ENCODE measurements around the gene FCN2. TPM values are rescaled to one million over a fixed set of nuclear protein-coding genes. Genes with fewer than 3 reads are reported as not detected.

FCN2 gene
- total RNA-seq, 6 experiments from 2014 or later: 46.6 to 116 (median 77.3) TPM

DNA sequence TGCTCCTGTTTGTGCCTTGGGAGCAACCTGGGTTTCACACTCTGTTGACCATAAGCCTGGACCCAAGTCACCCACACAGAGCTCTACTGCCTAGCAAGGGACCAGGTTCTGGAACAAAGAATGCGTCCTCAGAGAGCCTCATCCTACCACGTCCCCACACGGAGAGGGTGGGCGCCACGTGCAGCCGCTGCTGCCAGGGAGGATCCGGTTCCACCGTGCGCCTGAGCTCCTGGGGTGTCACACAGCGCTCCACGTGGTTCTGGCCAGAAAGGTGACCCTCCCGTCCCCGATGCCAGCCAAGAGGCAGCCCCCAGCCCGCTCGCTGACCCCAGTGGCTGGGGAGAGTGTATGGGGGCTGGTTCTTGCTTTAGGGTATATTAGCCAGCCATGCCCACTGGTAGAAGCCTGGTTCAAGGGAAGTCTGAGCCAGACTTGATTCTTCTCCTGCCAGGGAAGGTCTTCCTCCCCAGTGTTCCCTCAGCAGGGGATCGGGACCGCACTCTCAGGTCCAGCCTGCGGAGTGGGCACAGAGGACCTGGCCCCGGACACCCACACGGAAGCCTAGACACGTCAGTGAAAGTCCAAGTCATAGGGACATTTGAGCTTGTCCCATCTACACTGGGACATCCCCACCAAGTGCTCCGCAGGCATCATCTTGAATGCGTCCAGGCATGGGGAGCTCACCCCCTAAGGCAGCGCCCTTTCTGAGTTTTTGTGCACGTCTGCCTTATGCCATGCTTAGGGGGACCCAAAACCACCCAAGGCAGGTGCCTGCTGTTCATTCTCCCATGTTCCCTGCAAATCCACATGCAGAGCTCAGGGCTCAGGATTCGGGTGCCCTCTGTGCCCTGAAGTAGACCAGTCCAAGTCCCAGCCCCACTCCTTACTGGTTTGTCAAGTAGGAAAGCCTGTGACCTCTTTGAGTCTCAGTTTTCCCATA is 34.7 kb downstream of the FCN2 start:
- Histone ChIP-seq H3K4me1 (no peaks in the 10 kb centered on the region), H3K27me3 (no peaks in the 10 kb centered on the region), H3K9me3 (peaks cover 0 to 4% (median 2%) of the 10 kb centered on the region in 4 donors), H3K27ac (no peak overlapping the region), H3K36me3 (no peaks in the 10 kb centered on the region), H3K4me3 (no peak overlapping the region)
- WGBS (ENCODE audit: insufficient coverage, low coverage, low lambda C conversion rate, missing lambda C conversion rate): 50% methylated on average over 1 of the region's 26 CpGs
- no peak for ATAC-seq
- peak in 1 of 3 donors; percentile 42 for DNase-seq
- intact Hi-C loops (cut with DNase I): no loop called here
- TF ChIP-seq, protein P1, sequence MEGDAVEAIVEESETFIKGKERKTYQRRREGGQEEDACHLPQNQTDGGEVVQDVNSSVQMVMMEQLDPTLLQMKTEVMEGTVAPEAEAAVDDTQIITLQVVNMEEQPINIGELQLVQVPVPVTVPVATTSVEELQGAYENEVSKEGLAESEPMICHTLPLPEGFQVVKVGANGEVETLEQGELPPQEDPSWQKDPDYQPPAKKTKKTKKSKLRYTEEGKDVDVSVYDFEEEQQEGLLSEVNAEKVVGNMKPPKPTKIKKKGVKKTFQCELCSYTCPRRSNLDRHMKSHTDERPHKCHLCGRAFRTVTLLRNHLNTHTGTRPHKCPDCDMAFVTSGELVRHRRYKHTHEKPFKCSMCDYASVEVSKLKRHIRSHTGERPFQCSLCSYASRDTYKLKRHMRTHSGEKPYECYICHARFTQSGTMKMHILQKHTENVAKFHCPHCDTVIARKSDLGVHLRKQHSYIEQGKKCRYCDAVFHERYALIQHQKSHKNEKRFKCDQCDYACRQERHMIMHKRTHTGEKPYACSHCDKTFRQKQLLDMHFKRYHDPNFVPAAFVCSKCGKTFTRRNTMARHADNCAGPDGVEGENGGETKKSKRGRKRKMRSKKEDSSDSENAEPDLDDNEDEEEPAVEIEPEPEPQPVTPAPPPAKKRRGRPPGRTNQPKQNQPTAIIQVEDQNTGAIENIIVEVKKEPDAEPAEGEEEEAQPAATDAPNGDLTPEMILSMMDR (IDR thresholded peaks at IDR 0.05): no peak
- TF ChIP-seq POLR2A (IDR thresholded peaks at IDR 0.05): no peak

DNA sequence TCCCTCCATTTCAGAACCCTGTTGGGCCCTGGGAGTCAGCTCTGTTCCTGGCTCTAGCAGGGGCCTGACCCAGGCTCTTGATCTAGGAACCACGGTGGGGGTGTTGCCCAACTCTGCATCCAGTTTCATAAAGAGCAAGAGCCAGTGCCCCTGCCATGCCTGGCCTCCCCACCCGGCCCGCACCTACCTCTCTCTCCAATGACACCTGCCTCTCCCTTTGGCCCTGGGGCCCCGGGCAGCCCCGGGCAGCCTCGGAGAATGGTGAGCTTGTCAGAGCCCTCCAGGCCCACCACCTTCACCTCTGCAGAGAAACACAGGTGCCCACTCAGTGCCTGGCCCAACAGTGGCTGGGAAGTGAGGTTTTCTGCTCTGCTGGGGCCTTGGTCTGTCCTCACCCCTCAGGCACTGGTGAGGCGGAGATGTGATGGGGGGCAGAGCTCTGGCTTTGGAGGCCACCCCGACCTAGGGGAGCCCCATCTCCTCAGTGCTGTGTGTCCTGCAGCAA is 35.6 kb downstream of the FCN2 start:
- Histone ChIP-seq H3K36me3 (no peaks in the 10 kb centered on the region), H3K27ac (no peak overlapping the region), H3K4me3 (no peak overlapping the region), H3K27me3 (no peaks in the 10 kb centered on the region), H3K9me3 (peaks cover 0 to 4% (median 2%) of the 10 kb centered on the region in 4 donors), H3K4me1 (no peaks in the 10 kb centered on the region)
- ATAC-seq: no peak
- intact Hi-C loops (cut with DNase I): no loop called here
- WGBS (ENCODE audit: insufficient coverage, low coverage, low lambda C conversion rate, missing lambda C conversion rate): 37% methylated on average over 3 of the region's 8 CpGs
- DNase-seq: peak in 1 of 3 donors; percentile 42
- TF ChIP-seq, protein P1 (IDR thresholded peaks at IDR 0.05): no peak
- no peak for TF ChIP-seq POLR2A (IDR thresholded peaks at IDR 0.05)

DNA sequence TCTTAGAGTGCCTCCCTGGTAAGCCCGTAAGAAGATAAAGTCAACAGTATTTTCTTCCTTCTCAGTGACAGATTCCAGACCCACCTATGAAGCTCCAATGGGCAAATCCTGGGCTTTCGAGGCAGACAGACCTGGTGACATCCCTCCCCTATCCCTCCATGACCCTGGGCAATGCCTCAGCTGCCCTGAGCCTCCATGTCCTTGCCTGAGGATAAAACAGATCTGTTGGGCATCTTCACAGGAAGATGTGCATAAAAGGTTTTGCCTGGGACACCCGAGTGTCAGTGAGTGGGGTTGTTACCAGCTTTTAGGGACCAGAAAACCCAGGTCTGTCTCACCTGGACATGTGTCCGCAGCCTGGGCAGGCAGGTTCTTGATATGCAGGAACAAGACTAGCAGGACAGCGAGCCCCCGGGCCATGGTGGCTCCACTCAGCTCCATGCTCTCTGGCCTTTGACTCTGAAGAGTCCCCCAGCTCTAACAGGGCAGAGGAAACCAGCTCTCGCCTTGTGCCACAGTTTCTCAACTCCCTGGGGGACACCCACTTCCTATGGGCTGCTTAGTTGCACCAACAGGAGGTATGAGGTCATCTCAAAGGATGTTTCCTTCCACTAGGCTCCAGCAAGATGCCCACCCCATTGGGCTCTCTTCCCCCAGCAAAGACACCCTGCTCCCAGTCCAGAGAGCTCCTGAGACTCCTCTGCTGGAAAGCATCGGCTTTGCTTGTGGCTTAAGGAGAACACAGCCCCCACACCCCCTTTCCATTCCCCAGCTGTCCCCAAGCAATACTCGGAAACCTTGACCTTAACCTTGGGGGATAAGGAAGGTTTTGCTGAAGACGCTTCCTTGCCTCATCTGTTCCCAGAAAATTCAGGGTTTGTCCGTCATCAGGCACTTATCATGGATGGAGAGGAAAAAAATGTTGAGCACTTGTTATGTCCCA is 37.1 kb downstream of the FCN2 start, which contains the start of gene FCN1:
FCN1 (minus strand) TSS at position 482 of the 943 bp plus-strand sequence; CDS start at position 441, 41 bp downstream.
- 58% methylated on average over 4 of the region's 11 CpGs for WGBS (ENCODE audit: insufficient coverage, low coverage, low lambda C conversion rate, missing lambda C conversion rate)
- Histone ChIP-seq H3K36me3 (no peaks in the 10 kb centered on the region), H3K27me3 (no peaks in the 10 kb centered on the region), H3K27ac (no peak within 1 kb of the TSS), H3K4me1 (no peaks in the 10 kb centered on the region), H3K4me3 (no peak within 1 kb of the TSS), H3K9me3 (peaks cover 0 to 4% (median 2%) of the 10 kb centered on the region in 4 donors)
- ATAC-seq: peak; percentile 20 to 40 (median 32)
- intact Hi-C loops (cut with DNase I): no loop called here
- TF ChIP-seq, protein P1 (IDR thresholded peaks at IDR 0.05): no peak
- TF ChIP-seq POLR2A (IDR thresholded peaks at IDR 0.05): no peak
- DNase-seq: peak in 1 of 3 donors; percentile 52

DNA sequence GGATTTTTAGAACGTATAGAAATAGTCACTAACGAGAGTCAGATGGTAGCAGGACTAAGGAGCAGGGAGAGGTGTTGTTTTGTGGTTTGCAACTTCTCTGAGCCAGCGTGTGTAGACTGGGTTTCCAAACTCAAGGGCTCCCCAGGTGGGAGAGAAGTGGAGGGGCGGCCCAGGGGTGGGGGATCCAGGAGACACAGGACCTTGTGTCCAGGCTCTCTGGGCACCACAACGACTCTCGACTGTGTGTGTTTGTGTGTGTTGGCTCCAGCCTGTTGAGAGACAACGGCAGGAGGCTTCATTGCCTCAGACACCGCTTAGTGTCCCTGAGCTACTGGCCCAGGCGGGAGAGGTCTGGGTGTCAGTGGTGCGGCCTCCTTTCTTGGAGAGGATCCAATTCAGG is 38.0 kb downstream of the FCN2 start:
- TF ChIP-seq POLR2A (IDR thresholded peaks at IDR 0.05): no peak
- TF ChIP-seq, protein P1 (IDR thresholded peaks at IDR 0.05): no peak
- Histone ChIP-seq H3K36me3 (no peaks in the 10 kb centered on the region), H3K4me3 (no peak overlapping the region), H3K4me1 (no peaks in the 10 kb centered on the region), H3K27ac (no peak overlapping the region), H3K9me3 (peaks cover 0 to 4% (median 2%) of the 10 kb centered on the region in 4 donors), H3K27me3 (no peaks in the 10 kb centered on the region)
- intact Hi-C loops (cut with DNase I): no loop called here
- 72% methylated on average over 3 of the region's 10 CpGs for WGBS (ENCODE audit: insufficient coverage, low coverage, low lambda C conversion rate, missing lambda C conversion rate)
- DNase-seq: peak in 1 of 3 donors; percentile 45
- no peak for ATAC-seq
